ENCODE measurements around the gene RAPSN.
A peak's percentile ranks its signal among the peaks of the same experiment; 100 is the strongest.

Gene RAPSN

DNA sequence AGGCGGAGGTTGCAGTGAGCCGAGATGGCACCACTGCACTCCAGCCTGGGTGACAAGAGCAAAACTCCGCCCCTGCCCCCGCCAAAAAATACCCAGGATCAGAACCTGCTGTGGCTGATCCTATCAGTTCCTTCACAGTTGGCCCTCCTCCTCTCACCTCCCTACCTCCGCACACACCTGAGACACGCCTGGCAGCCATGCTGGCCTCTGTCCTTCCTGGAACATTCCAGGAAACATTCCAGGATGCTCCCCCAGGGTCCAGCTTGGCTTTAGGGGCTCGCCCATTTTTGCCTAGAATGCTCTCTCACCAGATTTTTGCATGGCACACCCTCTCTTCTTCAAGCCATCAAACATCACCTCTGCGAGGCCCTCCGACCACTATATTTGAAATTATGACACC, 2.1 kb downstream of the RAPSN start:
- ATAC-seq (no peak), DNase-seq (ENCODE audit: low spot score in 2 of 2) (no peak)
- H3K36me3 Mint-ChIP-seq, result no peaks in the 10 kb centered on the region
- H3K27ac Mint-ChIP-seq, result no peak overlapping the region
- H3K4me3 Mint-ChIP-seq, result no peak overlapping the region
- no peaks in the 10 kb centered on the region for H3K4me1 Mint-ChIP-seq
- no peaks in the 10 kb centered on the region for H3K9me3 Mint-ChIP-seq

- Mint-ChIP-seq H3K27ac (no peak overlapping the region), H3K4me3 (no peak overlapping the region), H3K36me3 (no peaks in the 10 kb centered on the region), H3K4me1 (no peaks in the 10 kb centered on the region), H3K9me3 (no peaks in the 10 kb centered on the region)
- no peak for DNase-seq (ENCODE audit: low spot score in 2 of 2)
- ATAC-seq, result no peak
These were observed 3.1 kb downstream of the RAPSN start for GRCh38 chr11:47445840-47446239.

- Mint-ChIP-seq H3K36me3 (no peaks in the 10 kb centered on the region), H3K4me3 (no peak overlapping the region), H3K27ac (no peak overlapping the region), H3K9me3 (no peaks in the 10 kb centered on the region), H3K4me1 (no peaks in the 10 kb centered on the region)
- ATAC-seq (no peak), DNase-seq (ENCODE audit: low spot score in 2 of 2) (no peak)
These were observed 5.1 kb downstream of the RAPSN start for GRCh38 chr11:47443817-47444216.

DNA sequence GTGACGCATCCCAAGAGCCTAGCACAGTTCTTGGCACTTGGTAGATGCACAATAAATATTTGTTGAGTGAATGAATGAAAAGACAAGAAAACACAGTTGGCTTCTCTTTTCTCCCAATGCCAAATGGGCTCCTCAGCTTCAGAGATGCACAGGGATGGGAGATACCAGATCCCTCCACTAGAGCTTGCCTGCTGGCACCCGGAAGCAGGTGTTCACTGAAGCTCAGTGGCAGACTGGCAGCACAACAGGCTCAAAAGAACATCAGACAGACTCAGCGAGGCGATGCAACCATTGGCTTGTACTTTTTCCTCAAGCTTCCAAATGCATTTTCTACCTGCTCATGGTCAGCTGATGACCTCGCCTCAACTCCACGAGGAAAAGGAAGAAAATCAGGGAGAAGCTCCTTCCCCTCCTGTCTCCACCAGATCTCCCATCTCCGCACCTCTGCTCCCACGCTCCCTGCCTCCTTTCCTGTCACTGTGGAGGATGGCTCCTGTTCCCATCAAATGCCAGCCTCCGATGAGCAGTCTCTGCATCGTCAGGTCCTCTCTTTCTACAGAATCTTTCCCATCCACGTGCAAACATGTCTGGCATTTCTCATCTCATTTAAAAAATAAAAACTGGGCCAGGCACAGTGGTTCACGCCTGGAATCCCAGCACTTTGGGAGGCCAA, 5.8 kb downstream of the RAPSN start:
- Mint-ChIP-seq H3K4me1 (no peaks in the 10 kb centered on the region), H3K36me3 (no peaks in the 10 kb centered on the region), H3K9me3 (no peaks in the 10 kb centered on the region), H3K4me3 (no peak overlapping the region), H3K27ac (no peak overlapping the region)
- ATAC-seq (no peak), DNase-seq (ENCODE audit: low spot score in 2 of 2) (no peak)

DNA sequence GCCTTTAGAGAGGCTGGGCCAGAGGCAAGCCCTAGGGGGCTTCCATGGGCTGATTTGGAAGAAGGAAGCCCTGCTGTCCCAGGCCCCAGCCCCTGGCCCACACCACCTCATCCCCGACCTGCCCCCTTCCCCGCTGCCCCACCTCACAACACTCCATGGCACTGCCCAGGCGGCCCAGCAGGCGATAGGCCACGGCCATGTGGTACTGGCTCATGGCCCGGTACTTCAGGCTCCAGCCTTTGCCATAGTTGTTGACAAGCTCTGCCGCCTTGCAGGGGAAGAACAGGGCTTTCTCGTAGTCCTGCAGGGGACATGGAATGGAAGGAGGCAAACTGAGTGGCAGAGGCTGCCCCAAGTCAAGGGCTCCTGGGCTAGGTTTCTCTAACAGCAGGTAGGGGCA, 6.4 kb downstream of the RAPSN start:
- no peak overlapping the region for H3K4me3 Mint-ChIP-seq
- H3K4me1 Mint-ChIP-seq, result no peaks in the 10 kb centered on the region
- H3K27ac Mint-ChIP-seq, result no peak overlapping the region
- H3K36me3 Mint-ChIP-seq, result no peaks in the 10 kb centered on the region
- H3K9me3 Mint-ChIP-seq, result no peaks in the 10 kb centered on the region
- no peak for DNase-seq (ENCODE audit: low spot score in 2 of 2)
- ATAC-seq, result no peak

- Mint-ChIP-seq H3K4me1 (no peaks in the 10 kb centered on the region), H3K36me3 (no peaks in the 10 kb centered on the region), H3K9me3 (no peaks in the 10 kb centered on the region), H3K4me3 (no peak overlapping the region), H3K27ac (no peak overlapping the region)
- no peak for ATAC-seq
- DNase-seq (ENCODE audit: low spot score in 2 of 2), result no peak
These were observed 7.5 kb downstream of the RAPSN start for GRCh38 chr11:47441421-47441820.

- DNase-seq (ENCODE audit: low spot score in 2 of 2), result no peak
- no peak for ATAC-seq
- Mint-ChIP-seq H3K36me3 (no peaks in the 10 kb centered on the region), H3K4me1 (no peaks in the 10 kb centered on the region), H3K9me3 (no peaks in the 10 kb centered on the region), H3K4me3 (no peak overlapping the region), H3K27ac (no peak overlapping the region)
These were observed 8.9 kb downstream of the RAPSN start for GRCh38 chr11:47440054-47440476.

- Mint-ChIP-seq H3K4me3 (no peak overlapping the region), H3K36me3 (no peaks in the 10 kb centered on the region), H3K27ac (no peak overlapping the region), H3K4me1 (no peaks in the 10 kb centered on the region), H3K9me3 (no peaks in the 10 kb centered on the region)
- DNase-seq (ENCODE audit: low spot score in 2 of 2), result no peak
- ATAC-seq, result no peak
These were observed 10.2 kb downstream of the RAPSN start for GRCh38 chr11:47438721-47439120.

DNA sequence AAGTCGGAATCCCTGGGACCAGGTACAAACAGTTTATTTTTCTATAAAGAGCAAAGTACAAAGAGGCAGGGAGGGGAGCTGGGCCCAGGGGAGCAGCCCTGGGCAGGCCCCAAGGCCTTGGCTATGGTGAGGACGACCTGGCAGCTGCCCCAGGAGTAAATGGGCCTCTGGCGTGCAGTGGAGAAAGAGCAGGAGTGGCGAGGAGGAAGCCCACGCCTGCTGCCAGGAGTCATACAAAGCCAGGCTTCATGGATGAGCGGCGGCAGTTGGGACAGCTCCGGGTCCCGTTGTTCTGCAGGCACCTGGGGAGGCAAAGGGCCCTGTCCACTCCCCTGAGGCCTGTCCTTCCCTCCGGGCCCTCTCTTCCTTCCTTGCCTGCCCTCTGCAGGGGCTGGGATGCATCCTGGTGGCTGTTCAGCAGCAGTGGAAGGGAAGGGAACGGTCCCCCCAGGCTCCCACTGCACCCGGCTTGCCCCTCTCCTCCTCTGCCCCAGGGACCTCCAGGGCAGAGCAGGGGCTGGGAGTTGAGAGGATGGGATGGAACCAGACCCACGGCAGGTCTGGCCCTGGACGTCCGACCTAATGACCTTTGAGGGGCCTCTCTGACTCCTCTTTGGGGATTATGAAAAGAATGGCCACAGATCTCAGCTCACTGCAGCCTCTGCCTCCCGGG, 11.1 kb downstream of the RAPSN start:
- ATAC-seq (no peak), DNase-seq (ENCODE audit: low spot score in 2 of 2) (no peak)
- Mint-ChIP-seq H3K27ac (no peak overlapping the region), H3K4me3 (no peak overlapping the region), H3K9me3 (no peaks in the 10 kb centered on the region), H3K36me3 (no peaks in the 10 kb centered on the region), H3K4me1 (no peaks in the 10 kb centered on the region)

GRCh38 chr11:47437218-47437745, 11.7 kb downstream of the RAPSN start:
- Mint-ChIP-seq H3K4me1 (no peaks in the 10 kb centered on the region), H3K36me3 (no peaks in the 10 kb centered on the region), H3K9me3 (no peaks in the 10 kb centered on the region), H3K4me3 (no peak overlapping the region), H3K27ac (no peak overlapping the region)
- DNase-seq (ENCODE audit: low spot score in 2 of 2), result no peak
- ATAC-seq, result no peak

- Mint-ChIP-seq H3K4me1 (no peaks in the 10 kb centered on the region), H3K27ac (no peak overlapping the region), H3K9me3 (no peaks in the 10 kb centered on the region), H3K4me3 (no peak overlapping the region), H3K36me3 (no peaks in the 10 kb centered on the region)
- ATAC-seq (no peak), DNase-seq (ENCODE audit: low spot score in 2 of 2) (no peak)
These were observed 12.2 kb downstream of the RAPSN start for GRCh38 chr11:47436726-47437125.

- Mint-ChIP-seq H3K27ac (peak overlapping the region; percentile 13), H3K9me3 (no peaks in the 10 kb centered on the region), H3K4me1 (no peaks in the 10 kb centered on the region), H3K4me3 (no peak overlapping the region), H3K36me3 (no peaks in the 10 kb centered on the region)
- ATAC-seq, result no peak
- DNase-seq (ENCODE audit: low spot score in 2 of 2), result no peak
These were observed 13.2 kb downstream of the RAPSN start for GRCh38 chr11:47435687-47436086.

- no peaks in the 10 kb centered on the region for H3K9me3 Mint-ChIP-seq
- no peak for DNase-seq (ENCODE audit: low spot score in 2 of 2)
- H3K4me3 Mint-ChIP-seq, result no peak overlapping the region
- no peak for ATAC-seq
- no peak overlapping the region for H3K27ac Mint-ChIP-seq
- no peaks in the 10 kb centered on the region for H3K36me3 Mint-ChIP-seq
- H3K4me1 Mint-ChIP-seq, result no peaks in the 10 kb centered on the region
These were observed 14.7 kb downstream of the RAPSN start for GRCh38 chr11:47434011-47434786.

DNA sequence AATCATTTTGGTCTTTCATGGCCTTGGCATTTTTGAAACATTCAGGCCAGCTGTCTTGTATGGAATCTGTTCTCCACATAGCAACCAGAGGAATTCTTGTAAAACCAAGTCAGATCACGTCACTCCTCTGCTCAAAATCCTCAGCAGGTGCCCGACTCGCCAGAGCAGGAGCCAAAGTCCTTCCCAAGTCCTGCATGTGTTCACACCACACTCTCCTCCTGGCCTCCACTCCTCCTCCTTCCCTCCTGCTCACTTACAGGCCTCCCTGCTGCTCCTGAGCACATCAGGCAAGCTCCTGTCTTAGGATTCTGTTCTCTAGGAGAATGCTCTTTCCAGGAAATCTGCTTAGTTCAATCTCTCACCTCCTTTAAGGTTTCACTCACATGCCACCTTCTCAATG, 15.8 kb downstream of the RAPSN start:
- Mint-ChIP-seq H3K4me3 (no peak overlapping the region), H3K9me3 (no peaks in the 10 kb centered on the region), H3K27ac (no peak overlapping the region), H3K4me1 (no peaks in the 10 kb centered on the region), H3K36me3 (no peaks in the 10 kb centered on the region)
- no peak for ATAC-seq
- DNase-seq (ENCODE audit: low spot score in 2 of 2), result no peak

GRCh38 chr11:47431356-47432083, 17.4 kb downstream of the RAPSN start:
- Mint-ChIP-seq H3K9me3 (no peaks in the 10 kb centered on the region), H3K4me1 (peaks cover 2% of the 10 kb centered on the region), H3K36me3 (peaks cover under 1% of the 10 kb centered on the region), H3K4me3 (no peak overlapping the region), H3K27ac (no peak overlapping the region)
- ATAC-seq, result no peak
- DNase-seq (ENCODE audit: low spot score in 2 of 2), result no peak

Measured in stimulated activated effector memory CD8-positive, alpha-beta T cell treated with anti-CD3 and anti-CD28 coated beads, Interleukin-12 subunit alpha, Interleukin-12 subunit beta, amount 100 ng/mL, for 72 hours (primary cell).